Liver (tissue), 3 donors: ENCODE data around the gene CYP3A4.

Source experiments
- ATF3 ChIP-seq: IDR thresholded peaks from 2 replicates; pipeline ENCODE4 v1.6.1; 2016; ENCODE audit warnings: antibody characterized with exemption
- CTCF ChIP-seq: fragments of 150-350 bp; IDR thresholded peaks from 2 replicates; pipeline ENCODE4 v1.5.1; 2017; ENCODE audit warnings: improper control_type of control experiment, low read depth, low read length; ENCODE audit not compliant: missing input control
- GABPA ChIP-seq, 2 donors: IDR thresholded peaks in 1 of 2; conservative IDR thresholded peaks in 1 of 2; 2 replicates each; pipeline ENCODE4 v1.6.1; 2016; ENCODE audit warnings: antibody characterized with exemption in 2 of 2, mild to moderate bottlenecking in 1 of 2, moderate library complexity in 1 of 2
- JUND ChIP-seq, 2 donors: IDR thresholded peaks; 2 replicates each; pipeline ENCODE4 v1.6.1; 2016; ENCODE audit warnings: antibody characterized with exemption in 2 of 2
- MAX ChIP-seq: IDR thresholded peaks from 2 replicates; pipeline ENCODE4 v1.6.1; 2016; ENCODE audit warnings: antibody characterized with exemption
- RAD21 ChIP-seq, 2 donors: IDR thresholded peaks; 2 replicates each; pipeline ENCODE4 v1.6.1; 2016; ENCODE audit warnings: antibody characterized with exemption in 2 of 2, mild to moderate bottlenecking in 2 of 2
- REST ChIP-seq: IDR thresholded peaks from 2 replicates; pipeline ENCODE4 v1.6.1; 2016; ENCODE audit warnings: antibody characterized with exemption, mild to moderate bottlenecking
- RXRA ChIP-seq, 2 donors: IDR thresholded peaks; 2 replicates each; pipeline ENCODE4 v1.6.1; 2017 to 2018; ENCODE audit warnings: antibody characterized with exemption in 2 of 2, mild to moderate bottlenecking in 1 of 2
- SP1 ChIP-seq: IDR thresholded peaks from 2 replicates; pipeline ENCODE4 v1.6.1; 2018; ENCODE audit warnings: antibody characterized with exemption, mild to moderate bottlenecking
- TAF1 ChIP-seq: conservative IDR thresholded peaks from 2 replicates; pipeline ENCODE4 v1.6.1; 2016; ENCODE audit warnings: antibody characterized with exemption, mild to moderate bottlenecking
- YY1 ChIP-seq: IDR thresholded peaks from 2 replicates; pipeline ENCODE4 v1.6.1; 2016; ENCODE audit warnings: antibody characterized with exemption, mild to moderate bottlenecking
- ZBTB33 ChIP-seq: IDR thresholded peaks from 2 replicates; pipeline ENCODE4 v1.6.1; 2016; ENCODE audit warnings: antibody characterized with exemption
- donor health status: healthy.
- donor health status: healthy.

GRCh38 chr7:99778880-99779279, 5.1 kb downstream of the CYP3A4 start:
- no peak for TF ChIP-seq CTCF
- no peak for TF ChIP-seq MAX
- no peak for TF ChIP-seq REST
- no peak for TF ChIP-seq TAF1
- TF ChIP-seq GABPA (IDR thresholded peaks at IDR 0.05 in 1 of 2, conservative IDR thresholded peaks at IDR 0.05 in 1 of 2): no peak
- TF ChIP-seq JUND (IDR thresholded peaks at IDR 0.05): no peak
- TF ChIP-seq ATF3: no peak
- no peak for TF ChIP-seq YY1
- TF ChIP-seq SP1: peak; percentile 64
- TF ChIP-seq RAD21 (IDR thresholded peaks at IDR 0.05): no peak
- peak; percentile 41 to 60 for TF ChIP-seq RXRA (IDR thresholded peaks at IDR 0.05)
- TF ChIP-seq ZBTB33: no peak
